ENCODE results near the gene USP17L25.
"Not testable (repeated sequence)": the region's sequence is repeated elsewhere in the genome, so short reads cannot be mapped to it uniquely, and the experiment has no call there.

The USP17L25 gene, protein sequence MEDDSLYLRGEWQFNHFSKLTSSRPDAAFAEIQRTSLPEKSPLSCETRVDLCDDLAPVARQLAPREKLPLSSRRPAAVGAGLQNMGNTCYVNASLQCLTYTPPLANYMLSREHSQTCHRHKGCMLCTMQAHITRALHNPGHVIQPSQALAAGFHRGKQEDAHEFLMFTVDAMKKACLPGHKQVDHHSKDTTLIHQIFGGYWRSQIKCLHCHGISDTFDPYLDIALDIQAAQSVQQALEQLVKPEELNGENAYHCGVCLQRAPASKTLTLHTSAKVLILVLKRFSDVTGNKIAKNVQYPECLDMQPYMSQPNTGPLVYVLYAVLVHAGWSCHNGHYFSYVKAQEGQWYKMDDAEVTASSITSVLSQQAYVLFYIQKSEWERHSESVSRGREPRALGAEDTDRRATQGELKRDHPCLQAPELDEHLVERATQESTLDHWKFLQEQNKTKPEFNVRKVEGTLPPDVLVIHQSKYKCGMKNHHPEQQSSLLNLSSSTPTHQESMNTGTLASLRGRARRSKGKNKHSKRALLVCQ

GRCh38 chr4:9329611-9330010 lies at the start of gene USP17L25:
Gene USP17L25 (plus strand): TSS chr4:9329911. CDS start chr4:9329911, 0 bp downstream.
- DNase-seq (ENCODE audit: low read depth): not testable (repeated sequence)

DNA sequence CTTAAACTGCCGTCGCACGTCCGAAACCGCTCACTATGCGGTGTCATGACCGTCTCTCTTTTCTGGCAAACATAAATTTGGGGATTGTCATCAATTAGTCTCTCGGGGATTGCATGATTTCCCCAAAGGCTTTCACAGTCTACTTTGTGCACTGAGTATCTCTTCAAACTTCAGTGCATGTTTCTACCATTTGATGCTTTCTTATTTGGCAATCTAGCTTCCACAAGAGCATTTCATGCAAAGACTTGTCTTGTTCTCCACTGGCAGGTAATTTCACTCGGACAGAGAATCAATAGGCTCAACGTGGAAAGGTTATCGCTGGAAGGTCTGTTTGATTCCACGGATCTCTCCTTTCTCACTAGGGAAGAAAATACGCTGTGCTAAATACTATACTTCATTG lies 5.5 kb upstream of the USP17L25 start:
- not testable (repeated sequence) for DNase-seq (ENCODE audit: low read depth)

GRCh38 chr4:9324865-9325264 lies 4.8 kb upstream of the USP17L25 start, which contains the start of gene USP17L24:
Gene USP17L24 (plus strand): TSS chr4:9325165. CDS start chr4:9325165, 0 bp downstream.
- not testable (repeated sequence) for DNase-seq (ENCODE audit: low read depth)

GRCh38 chr4:9334358-9334757 lies 4.6 kb downstream of the USP17L25 start, which contains the start of gene USP17L26:
Gene USP17L26 (plus strand): TSS chr4:9334658. CDS start chr4:9334658, 0 bp downstream.
- DNase-seq (ENCODE audit: low read depth): not testable (repeated sequence)

GRCh38 chr4:9339103-9339502 lies 9.4 kb downstream of the USP17L25 start, which contains the start of gene USP17L5:
Gene USP17L5 (plus strand): TSS chr4:9339403. CDS start chr4:9339403, 0 bp downstream.
- not testable (repeated sequence) for DNase-seq (ENCODE audit: low read depth)

DNA sequence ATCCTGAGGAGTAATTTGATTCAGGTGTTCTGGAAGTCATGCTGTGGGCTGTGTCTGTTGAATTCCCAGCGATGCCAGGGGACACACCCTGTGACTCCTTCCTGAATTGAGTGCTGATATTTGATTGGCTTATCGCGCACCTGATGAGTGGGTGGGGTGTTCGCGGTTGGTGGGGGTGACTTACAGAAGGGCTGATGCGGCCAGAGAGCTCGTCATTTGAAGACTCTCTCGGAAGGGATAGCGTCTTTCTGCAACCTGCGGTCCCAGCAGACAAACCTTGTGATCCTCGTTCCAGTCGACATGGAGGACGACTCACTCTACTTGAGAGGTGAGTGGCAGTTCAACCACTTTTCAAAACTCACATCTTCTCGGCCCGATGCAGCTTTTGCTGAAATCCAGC lies 14.1 kb downstream of the USP17L25 start, which contains the start of gene USP17L27:
Gene USP17L27, plus strand, starts transcription at position 301 of the 400 bp plus-strand sequence. Its CDS starts 0 bp downstream, at position 301.
- not testable (repeated sequence) for DNase-seq (ENCODE audit: low read depth)

GRCh38 chr4:9348593-9348992 lies 18.9 kb downstream of the USP17L25 start, which contains the start of gene USP17L28:
Gene USP17L28 (plus strand): TSS chr4:9348893. CDS start chr4:9348893, 0 bp downstream.
- not testable (repeated sequence) for DNase-seq (ENCODE audit: low read depth)

- not testable (repeated sequence) for DNase-seq (ENCODE audit: low read depth)
Observed at GRCh38 chr4:9350866-9351265, 21.2 kb downstream of the USP17L25 start.

DNA sequence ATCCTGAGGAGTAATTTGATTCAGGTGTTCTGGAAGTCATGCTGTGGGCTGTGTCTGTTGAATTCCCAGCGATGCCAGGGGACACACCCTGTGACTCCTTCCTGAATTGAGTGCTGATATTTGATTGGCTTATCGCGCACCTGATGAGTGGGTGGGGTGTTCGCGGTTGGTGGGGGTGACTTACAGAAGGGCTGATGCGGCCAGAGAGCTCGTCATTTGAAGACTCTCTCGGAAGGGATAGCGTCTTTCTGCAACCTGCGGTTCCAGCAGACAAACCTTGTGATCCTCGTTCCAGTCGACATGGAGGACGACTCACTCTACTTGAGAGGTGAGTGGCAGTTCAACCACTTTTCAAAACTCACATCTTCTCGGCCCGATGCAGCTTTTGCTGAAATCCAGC lies 23.6 kb downstream of the USP17L25 start, which contains the start of gene USP17L29:
Gene USP17L29, plus strand, starts transcription at position 301 of the 400 bp plus-strand sequence. Its CDS starts 0 bp downstream, at position 301.
- not testable (repeated sequence) for DNase-seq (ENCODE audit: low read depth)

DNA sequence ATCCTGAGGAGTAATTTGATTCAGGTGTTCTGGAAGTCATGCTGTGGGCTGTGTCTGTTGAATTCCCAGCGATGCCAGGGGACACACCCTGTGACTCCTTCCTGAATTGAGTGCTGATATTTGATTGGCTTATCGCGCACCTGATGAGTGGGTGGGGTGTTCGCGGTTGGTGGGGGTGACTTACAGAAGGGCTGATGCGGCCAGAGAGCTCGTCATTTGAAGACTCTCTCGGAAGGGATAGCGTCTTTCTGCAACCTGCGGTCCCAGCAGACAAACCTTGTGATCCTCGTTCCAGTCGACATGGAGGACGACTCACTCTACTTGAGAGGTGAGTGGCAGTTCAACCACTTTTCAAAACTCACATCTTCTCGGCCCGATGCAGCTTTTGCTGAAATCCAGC lies 33.1 kb downstream of the USP17L25 start, which contains the start of gene USP17L30:
Gene USP17L30, plus strand, starts transcription at position 301 of the 400 bp plus-strand sequence. Its CDS starts 0 bp downstream, at position 301.
- DNase-seq (ENCODE audit: low read depth): not testable (repeated sequence)

DNA sequence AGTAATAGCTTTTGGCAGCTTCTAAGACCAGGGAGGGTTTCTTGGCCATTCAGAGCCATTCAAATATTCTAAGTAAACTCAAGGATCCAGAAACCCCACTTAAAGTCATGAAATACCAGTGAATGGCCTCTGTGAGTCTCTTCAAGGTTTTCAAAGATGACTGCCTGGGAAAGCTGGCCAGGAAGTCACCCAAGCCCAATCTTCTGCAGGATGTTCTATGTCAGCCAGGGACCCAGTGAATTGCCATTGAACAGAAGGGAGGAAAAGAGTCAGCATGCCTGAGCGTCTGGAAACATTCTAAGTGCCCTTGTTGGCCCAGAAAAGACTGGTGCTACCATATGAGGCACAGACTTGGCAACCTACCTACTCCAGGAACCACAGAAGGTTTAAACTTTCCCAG lies 50.2 kb downstream of the USP17L25 start:
- not testable (repeated sequence) for DNase-seq (ENCODE audit: low read depth)
